ENCODE data around the gene KIF26B. TPM values are rescaled to one million over a fixed set of nuclear protein-coding genes. Genes with fewer than 3 reads are reported as not detected.

Gene KIF26B
- total RNA-seq, 2 donors from 2014 or later, result 0.12 to 0.13 TPM

GRCh38 chr1:245603311-245603865 lies 448.6 kb downstream of the KIF26B start:
- intact Hi-C loops (cut with DNase I), result no loop called here
- ATAC-seq (no peak), DNase-seq (no peak)

GRCh38 chr1:245604979-245605378 lies 450.2 kb downstream of the KIF26B start:
- ATAC-seq (no peak), DNase-seq (no peak)
- intact Hi-C loops (cut with DNase I), result no loop called here

DNA sequence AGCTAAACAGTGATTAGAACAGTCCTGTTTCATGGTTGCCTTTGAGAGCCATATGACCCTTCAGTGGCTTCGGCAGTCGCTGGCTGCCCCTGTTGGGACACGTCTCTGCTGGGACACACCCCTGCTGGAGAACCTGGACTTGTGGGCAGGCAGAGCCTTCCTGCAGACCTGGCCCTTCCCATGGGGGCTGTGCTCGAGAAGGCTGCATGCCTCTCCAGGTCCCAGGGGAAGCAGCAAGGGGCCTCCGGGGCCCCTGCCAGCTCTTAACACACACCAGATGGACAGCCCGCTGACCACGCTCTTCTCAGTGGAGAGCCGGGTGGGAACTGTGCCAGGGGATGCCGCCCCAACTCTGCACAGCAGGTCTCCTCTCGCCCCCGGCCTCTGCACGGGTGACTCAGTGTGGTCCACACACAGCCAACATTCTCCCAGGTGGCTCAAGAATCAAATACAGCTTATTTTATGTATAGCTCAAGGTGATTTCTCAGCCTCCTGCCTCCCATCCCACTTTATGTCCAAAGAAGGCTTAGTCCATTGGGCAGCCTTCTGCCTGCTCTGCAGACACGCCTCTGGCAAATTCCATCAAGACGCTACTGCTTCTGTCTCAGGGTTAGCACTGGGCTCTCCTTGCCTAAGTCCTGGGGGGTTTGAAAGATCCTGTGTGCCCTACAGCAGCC lies 450.8 kb downstream of the KIF26B start:
- DNase-seq (peak; percentile 40), ATAC-seq (peak; percentile 64 to 82)
- intact Hi-C loops (cut with DNase I), result no loop called here

DNA sequence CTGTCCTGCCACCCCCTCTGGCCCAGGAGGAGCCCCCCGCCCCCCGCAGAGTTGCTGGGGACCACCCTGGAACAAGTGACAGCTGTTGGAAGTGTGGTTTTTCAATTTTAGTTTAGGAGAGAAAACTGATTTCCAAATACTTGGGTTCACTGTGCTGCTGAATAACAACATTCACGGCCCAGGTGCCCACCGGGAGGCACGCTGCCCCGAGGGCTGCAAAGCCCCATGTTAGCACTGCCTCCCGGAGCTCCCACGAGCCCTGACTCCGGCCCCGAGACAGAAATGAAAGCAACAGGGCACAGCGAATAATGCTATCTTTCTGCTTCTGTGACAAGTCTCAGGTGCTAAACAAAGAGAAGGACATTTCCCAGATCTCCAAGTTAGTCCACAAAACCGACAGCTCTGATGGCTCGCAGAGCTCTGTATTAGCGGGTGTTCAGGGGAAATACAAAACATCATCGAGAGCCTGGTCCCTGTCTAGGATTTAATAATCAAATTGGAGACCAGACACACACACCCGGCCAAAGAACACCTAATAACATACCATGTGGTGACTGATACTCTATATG lies 451.5 kb downstream of the KIF26B start:
- ATAC-seq (no peak), DNase-seq (no peak)
- intact Hi-C loops (cut with DNase I), result no loop called here

DNA sequence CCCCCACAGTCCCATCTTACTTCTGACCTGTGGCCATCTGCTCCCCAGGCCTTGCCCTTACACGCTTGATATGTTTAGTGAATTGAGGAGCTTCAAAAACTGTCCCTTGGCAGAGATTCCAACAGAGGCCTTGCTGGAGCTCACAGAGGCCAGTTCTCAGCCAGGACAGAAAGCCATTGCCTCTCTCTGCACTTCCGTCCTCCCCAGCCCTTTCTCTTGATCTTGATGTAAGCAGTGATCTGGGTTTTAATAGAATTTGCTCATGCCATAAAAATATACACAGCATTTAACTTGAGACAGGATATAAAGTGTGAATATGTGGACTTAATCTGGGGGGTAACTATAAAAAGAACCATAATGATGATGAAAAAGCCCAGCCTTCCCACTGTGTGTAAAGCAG lies 453.5 kb downstream of the KIF26B start:
- DNase-seq, result no peak
- intact Hi-C loops (cut with DNase I), result no loop called here
- no peak for ATAC-seq

DNA sequence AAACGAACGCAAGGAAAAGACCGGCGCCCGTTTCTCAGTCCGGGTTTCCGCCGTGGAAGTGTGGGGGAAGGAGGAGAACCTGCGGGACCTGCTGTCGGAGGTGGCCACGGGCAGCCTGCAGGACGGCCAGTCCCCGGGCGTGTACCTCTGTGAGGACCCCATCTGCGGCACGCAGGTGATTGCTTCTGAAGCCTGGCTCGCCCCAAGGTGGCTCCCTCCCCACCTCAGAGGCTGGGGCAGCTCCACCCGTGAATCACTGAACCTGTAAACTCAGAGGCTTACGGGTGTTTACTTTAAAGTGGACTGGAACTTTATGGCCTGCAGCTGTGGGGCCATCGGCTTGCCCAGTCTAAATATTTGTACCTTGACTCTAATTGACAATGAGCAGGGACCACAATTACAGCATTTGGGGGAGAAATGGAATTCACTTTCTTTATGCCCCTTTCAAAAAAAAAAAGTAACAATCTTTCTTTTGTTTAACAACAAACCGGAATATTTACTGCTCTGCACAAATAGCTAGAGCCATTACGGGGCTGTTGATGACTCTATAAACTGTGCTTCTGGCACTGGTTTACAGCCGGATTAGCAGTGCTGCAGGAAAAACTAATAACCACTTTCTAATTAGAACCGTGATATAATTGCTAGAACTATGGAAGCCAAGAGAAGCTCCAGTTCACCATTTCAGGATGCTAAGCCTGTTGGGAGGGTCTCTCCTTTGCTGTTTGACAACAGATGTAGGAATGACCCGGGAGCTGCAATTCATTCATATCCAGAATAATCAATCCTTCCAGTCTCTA lies 454.8 kb downstream of the KIF26B start:
- no peak for DNase-seq
- ATAC-seq, result no peak
- intact Hi-C loops (cut with DNase I), result no loop called here

DNA sequence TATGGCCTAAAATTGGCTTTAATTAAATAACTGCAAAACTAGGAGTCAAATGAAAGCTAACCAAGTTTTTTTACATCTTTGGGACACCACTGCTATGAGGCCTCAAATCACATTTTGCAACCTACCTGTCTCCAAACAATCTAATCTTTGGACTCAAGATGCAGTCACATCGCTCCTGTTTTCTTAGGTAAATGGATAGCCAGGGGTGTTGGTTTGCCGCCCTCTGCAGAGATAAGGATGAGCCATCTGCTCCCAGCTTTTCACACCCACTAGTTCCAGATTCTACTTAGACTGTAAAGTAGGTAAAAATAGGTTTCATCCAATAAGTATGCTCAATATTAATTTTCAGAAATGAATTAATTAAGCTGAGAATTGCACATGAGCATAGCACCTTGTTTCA lies 456.5 kb downstream of the KIF26B start:
- intact Hi-C loops (cut with DNase I), result no loop called here
- no peak for DNase-seq
- ATAC-seq, result no peak

DNA sequence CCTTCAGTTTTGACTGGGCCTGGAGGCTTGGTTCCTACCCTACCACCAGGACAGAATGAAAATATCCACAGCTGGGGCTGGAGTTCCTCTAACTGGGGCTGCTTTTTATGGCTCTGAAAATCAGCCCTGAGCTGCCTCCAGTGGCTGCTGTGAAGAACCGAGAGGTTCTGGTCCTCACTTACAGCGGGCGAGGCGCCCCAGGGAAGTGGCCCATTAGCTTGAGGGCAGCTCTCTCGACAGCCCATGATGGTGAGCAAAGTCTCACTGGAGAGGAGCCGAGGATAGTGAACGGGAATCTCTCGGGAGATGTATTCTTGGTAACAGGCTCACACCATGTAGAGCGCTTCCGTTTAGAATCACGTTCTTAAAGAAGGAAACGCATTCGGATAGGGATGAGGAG lies 459.7 kb downstream of the KIF26B start:
- DNase-seq, result no peak

GRCh38 chr1:245615001-245615400 lies 460.2 kb downstream of the KIF26B start:
- intact Hi-C loops (cut with DNase I), result no loop called here
- ATAC-seq, result no peak
- DNase-seq, result no peak

More for the DNA sequence above, 459.7 kb downstream of the KIF26B start:
- peak; percentile 39 to 44 for ATAC-seq
- intact Hi-C loops (cut with DNase I), result no loop called here

DNA sequence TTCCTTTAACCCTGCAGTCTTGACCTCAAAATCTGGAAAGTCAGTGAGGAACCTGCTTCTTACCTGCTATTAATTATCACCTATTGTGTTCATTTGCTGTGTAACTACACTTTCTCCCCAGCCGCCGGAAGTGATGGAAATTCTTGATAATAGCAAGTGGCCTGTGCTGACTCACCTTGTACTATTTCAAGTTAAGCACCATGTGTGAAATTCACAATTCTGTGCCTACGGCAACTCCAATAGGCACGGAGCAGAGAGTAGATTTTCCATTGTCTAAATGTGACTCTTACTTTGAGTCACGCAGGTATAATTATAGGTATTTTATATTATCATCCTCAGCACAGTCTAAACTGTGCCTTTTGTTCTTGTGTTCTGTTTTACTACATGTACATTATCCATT lies 466.8 kb downstream of the KIF26B start:
- no peak for ATAC-seq

DNA sequence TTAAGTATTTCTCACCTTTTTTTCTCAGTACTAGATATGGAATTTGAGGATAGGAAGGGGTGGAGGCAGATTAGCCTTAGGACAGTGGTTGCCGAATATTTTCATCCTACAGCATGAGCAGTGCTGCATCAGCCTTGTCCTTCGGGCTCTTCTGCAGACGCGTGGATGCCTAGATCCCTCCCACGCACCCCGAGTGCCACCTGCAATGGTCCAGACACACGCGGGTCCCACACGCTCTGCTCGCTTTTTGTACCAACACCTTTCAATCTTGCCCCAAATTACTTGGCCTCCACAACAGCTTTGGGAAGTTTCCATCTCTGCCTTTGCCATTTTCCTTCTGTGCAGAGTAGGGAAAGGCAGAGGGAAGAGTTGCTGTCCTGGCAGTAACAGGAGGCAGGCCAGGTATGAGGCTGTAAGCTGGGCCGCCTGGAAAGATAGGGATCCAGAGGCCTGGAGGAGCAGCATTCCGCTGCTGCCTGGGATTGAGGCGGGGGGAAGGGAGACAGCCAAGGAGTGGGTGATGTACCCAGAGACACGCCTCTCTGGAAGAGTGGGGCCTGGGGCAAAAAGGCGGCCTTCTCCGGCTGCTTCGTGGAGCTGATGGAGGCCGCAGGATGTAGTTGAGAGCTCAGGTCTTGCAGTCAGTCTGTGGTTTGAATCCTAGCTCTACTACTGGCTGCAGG lies 467.7 kb downstream of the KIF26B start:
- no peak for DNase-seq
- intact Hi-C loops (cut with DNase I), result no loop called here
- no peak for ATAC-seq

More for the DNA sequence above, 466.8 kb downstream of the KIF26B start:
- intact Hi-C loops (cut with DNase I), result no loop called here
- DNase-seq, result no peak

GRCh38 chr1:245641384-245641783 lies 486.6 kb downstream of the KIF26B start:
- ATAC-seq (no peak), DNase-seq (no peak)
- intact Hi-C loops (cut with DNase I), result no loop called here

DNA sequence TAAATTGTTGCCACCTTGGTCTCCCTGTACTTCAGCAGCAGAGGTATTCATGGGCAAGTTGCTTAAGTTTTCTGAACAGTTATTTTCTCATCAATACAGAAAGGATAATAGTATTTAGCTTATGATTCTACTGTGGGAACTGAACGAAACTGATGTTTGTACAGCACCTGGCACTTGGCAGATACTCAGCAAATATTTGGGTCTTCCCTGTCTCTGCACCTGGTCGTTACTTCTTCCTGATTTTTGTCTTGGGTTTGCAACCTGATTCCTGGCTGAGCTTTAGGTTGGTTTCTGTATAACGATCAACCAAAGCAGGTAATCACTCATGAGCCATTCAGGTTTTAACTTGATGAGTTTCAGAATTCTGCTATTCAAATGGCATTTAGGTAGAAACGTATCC lies 490.6 kb downstream of the KIF26B start:
- ATAC-seq (no peak), DNase-seq (no peak)
- intact Hi-C loops (cut with DNase I), result no loop called here

GRCh38 chr1:245645894-245646293 lies 491.1 kb downstream of the KIF26B start:
- DNase-seq, result no peak
- intact Hi-C loops (cut with DNase I), result no loop called here
- no peak for ATAC-seq

DNA sequence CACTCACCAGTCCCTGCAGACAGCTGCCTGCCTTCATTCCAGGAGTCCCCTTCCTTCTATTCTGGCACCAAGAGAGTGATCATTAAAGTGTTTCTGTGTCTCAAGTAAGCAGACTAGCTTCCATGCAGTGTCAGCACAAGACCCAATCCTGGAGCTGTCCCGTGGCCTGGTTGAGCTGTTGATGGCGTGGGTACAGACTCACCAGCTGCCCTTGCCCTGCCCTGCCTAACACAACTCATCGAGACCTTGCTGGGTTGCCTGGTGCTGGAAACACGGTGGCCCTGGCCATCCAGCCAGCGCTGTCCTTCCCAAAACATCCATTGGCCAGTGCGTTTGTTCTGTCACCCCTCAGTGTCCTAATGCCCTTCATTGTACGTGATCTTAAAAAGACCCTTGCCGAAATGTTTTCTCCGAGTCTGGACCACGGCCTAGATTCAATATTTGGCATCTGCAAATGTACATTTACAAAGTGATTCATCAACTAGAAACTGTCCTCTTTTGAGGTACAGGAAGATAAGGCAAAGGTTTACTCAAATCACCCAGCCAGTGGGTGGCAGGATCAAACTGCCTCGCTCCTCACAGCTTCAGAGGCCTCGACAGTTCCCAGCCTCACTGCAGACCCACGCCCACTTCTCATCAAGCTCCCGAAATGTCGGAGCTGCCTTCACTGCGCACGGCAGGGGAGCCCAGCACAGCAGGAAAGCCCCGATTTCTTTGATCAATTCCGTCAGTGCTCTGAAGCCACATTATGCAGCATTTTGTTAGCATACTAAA lies 494.2 kb downstream of the KIF26B start:
- DNase-seq, result no peak
- intact Hi-C loops (cut with DNase I), result no loop called here
- ATAC-seq, result no peak

DNA sequence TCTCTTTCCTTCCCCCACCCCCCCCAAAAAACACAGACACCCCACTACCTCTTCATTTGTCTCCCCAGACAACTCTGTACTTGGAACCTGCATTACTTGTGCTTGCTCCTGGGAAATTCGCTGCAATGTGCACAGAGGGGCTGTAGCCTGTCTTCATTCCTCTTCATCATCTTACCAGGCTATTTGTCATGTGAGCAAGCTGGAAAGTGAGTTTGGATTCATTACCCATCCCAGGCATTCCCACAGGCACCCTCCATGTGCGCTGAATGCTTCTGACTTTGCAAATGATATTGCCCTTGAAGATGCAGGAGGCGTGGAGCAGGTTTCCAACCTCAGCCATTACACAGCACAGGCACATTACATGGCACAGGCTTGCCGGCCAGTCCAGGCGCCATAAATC lies 494.9 kb downstream of the KIF26B start:
- ATAC-seq, result no peak
- intact Hi-C loops (cut with DNase I), result no loop called here
- no peak for DNase-seq

GRCh38 chr1:245650441-245650960 lies 495.7 kb downstream of the KIF26B start:
- ATAC-seq, result no peak
- no peak for DNase-seq
- intact Hi-C loops (cut with DNase I), result no loop called here

DNA sequence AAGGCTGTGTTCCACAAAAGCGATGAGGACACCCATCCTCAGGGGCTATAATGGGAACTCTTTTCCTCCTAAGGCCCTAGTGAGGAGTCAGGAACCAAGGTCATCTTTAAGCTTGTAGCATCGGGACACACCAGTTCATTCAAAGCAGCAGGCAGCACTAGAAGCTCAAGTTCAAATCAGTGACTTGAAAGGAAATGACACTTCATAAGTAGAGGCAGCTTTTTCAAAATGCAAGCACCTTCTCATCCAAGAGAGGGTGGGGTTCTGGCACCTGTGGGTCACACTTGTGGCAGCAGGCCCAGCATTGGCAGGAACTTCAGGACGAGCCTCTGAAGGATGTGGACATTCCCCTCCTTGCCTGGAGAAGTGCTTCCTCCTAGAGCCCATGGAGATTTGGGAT lies 496.3 kb downstream of the KIF26B start:
- intact Hi-C loops (cut with DNase I), result no loop called here
- DNase-seq (no peak), ATAC-seq (no peak)

DNA sequence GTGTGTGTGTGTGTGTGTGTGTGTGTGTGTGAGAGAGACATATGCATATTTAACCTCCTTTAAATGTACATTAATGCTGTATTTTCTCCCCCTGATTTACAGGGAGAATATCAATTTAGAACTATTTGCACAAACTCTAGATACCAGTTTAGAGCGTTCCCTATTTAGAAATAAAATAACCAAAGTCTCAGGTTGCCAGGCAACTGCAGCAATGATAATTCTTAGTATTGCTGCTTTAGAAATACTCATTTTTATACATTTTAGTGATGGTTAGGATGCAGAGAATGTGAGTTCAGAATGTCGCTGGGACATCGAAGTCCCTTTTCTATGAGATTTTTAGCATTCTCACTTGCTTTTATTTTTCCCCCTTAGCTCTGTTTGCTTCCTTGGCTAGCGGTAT lies 497.3 kb downstream of the KIF26B start:
- DNase-seq, result no peak
- no peak for ATAC-seq
- intact Hi-C loops (cut with DNase I), result no loop called here
